PFSK-1 (cell line): Measurements from ENCODE around the gene UBE2J2.

Experiments
- FOXP2 ChIP-seq: optimal IDR thresholded peaks from 2 replicates; pipeline ENCODE3; 2011; ENCODE audit warnings: borderline replicate concordance, control low read depth, inconsistent platforms; ENCODE audit not compliant: insufficient read depth; ENCODE audit errors: extremely low read length, extremely low read depth
- POLR2AphosphoS5 ChIP-seq: IDR thresholded peaks from 2 replicates; pipeline ENCODE4 v1.6.1; 2012; ENCODE audit warnings: low read depth, mild to moderate bottlenecking, control low read depth, low read length, moderate library complexity
- SIN3A ChIP-seq: IDR thresholded peaks from 2 replicates; pipeline ENCODE4 v1.6.1; 2012; ENCODE audit warnings: mild to moderate bottlenecking, low read length, moderate library complexity, borderline replicate concordance; ENCODE audit not compliant: insufficient read depth
- TAF1 ChIP-seq: IDR thresholded peaks from 2 replicates; pipeline ENCODE4 v1.6.1; 2012; ENCODE audit warnings: low read length, control low read depth, borderline replicate concordance; ENCODE audit not compliant: insufficient read depth
- TF ChIP-seq, protein P1 (sequence below), 2 experiments: IDR thresholded peaks; 2 replicates each; pipeline versions ENCODE4 v1.6.1 to v1.8.0; 2011 to 2012; ENCODE audit warnings: low read depth in 2 of 2, low read length in 2 of 2, control low read depth in 1 of 2, inconsistent platforms in 1 of 2, mild to moderate bottlenecking in 1 of 2, moderate library complexity in 1 of 2; ENCODE audit not compliant: insufficient read depth in 1 of 2

DNA sequence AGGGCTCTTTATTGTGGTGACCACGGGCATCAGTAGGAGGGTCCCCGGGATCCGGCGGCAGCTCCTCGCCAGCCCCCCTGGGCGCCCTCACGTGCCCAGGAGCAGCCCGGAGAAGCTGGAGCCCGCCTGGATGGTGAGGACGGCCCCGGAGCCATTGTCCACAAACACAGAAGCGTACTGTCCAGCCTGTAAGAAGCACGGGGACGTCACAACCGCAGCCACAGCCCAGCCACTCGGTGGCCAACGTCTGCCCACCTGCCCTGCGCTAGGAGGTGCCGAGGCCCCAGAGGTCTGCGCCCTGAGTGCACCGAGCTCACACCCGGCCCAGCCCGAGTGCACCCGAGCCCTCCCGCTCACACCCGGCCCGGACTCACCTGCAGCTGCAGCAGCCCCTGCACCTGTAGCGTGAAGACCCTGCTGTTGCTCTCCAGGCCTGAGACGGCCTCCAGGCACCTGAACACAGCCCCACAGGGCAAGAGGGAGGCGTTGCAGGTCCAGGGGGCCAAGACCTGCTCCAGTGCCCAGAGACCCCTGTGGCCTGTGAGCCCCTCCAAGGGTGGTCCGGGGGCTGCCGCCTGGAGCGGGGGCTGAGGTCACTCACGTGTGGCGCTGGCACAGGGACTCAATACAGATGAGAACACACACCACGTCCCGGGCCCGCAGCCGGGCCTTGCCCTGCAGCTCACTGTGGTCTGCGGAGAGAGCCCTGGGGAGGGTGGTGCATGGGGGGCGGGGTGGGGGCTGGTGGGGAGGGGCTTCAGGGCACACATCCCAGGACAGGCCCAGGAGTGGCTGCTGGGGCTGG lies 31.0 kb downstream of the UBE2J2 start:
- no peak for TF ChIP-seq POLR2AphosphoS5
- TF ChIP-seq, protein P1, sequence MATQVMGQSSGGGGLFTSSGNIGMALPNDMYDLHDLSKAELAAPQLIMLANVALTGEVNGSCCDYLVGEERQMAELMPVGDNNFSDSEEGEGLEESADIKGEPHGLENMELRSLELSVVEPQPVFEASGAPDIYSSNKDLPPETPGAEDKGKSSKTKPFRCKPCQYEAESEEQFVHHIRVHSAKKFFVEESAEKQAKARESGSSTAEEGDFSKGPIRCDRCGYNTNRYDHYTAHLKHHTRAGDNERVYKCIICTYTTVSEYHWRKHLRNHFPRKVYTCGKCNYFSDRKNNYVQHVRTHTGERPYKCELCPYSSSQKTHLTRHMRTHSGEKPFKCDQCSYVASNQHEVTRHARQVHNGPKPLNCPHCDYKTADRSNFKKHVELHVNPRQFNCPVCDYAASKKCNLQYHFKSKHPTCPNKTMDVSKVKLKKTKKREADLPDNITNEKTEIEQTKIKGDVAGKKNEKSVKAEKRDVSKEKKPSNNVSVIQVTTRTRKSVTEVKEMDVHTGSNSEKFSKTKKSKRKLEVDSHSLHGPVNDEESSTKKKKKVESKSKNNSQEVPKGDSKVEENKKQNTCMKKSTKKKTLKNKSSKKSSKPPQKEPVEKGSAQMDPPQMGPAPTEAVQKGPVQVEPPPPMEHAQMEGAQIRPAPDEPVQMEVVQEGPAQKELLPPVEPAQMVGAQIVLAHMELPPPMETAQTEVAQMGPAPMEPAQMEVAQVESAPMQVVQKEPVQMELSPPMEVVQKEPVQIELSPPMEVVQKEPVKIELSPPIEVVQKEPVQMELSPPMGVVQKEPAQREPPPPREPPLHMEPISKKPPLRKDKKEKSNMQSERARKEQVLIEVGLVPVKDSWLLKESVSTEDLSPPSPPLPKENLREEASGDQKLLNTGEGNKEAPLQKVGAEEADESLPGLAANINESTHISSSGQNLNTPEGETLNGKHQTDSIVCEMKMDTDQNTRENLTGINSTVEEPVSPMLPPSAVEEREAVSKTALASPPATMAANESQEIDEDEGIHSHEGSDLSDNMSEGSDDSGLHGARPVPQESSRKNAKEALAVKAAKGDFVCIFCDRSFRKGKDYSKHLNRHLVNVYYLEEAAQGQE (IDR thresholded peaks at IDR 0.05; ENCODE audit: insufficient read depth in 1 of 2, low read depth in 2 of 2, low read length in 2 of 2), result no peak
- no peak for TF ChIP-seq TAF1
- no peak for TF ChIP-seq SIN3A
- TF ChIP-seq FOXP2, result no peak
